OCI-LY7 (cell line): ENCODE data around the gene DGKB. TPM values are rescaled to one million over a fixed set of nuclear protein-coding genes. Genes with fewer than 3 reads are reported as not detected.

Experiments used
- BruUV-seq: library from RNA; stranded (reverse); fragments of 400-500 nt; replicated peaks from 2 replicates; lab custom pipeline; 2021; lab: Mats Ljungman, UMichigan
- CTCF ChIA-PET: fragments of 300-600 bp; sonication (Branson Sonifier 250); formaldehyde crosslinking; loops from one replicate; lab custom pipeline; 2022; ENCODE audit warnings: antibody characterized with exemption; ENCODE audit not compliant: unreplicated experiment; lab: Charles Lee
- POLR2A ChIA-PET: fragments of 300-600 bp; sonication (Branson Sonifier 250); formaldehyde crosslinking; loops from one replicate; lab custom pipeline; 2022; ENCODE audit warnings: antibody characterized with exemption; lab: Charles Lee
- DNase-seq: peaks from one replicate; pipeline ENCODE4 v3.0.0-alpha.2; 2015; ENCODE audit warnings: low spot score
- H2AFZ ChIP-seq: fragments of 200-600 bp; sonication (generic), shearing (Covaris generic); 2 replicates; pipeline ENCODE4 v1.6.1; 2014; ENCODE audit warnings: mild to moderate bottlenecking, antibody characterized with exemption, low read length, moderate library complexity
- H3K27ac ChIP-seq: fragments of 200-600 bp; sonication (generic); 2 replicates; pipeline ENCODE4 v1.5.1; 2014; ENCODE audit warnings: mixed run types, low read depth, mild to moderate bottlenecking, moderate library complexity, low read length, inconsistent platforms; ENCODE audit not compliant: poor library complexity, severe bottlenecking
- H3K36me3 ChIP-seq: fragments of 200-600 bp; sonication (generic); 2 replicates; pipeline ENCODE4 v1.6.1; 2014; ENCODE audit warnings: mild to moderate bottlenecking, antibody characterized with exemption, low read length, moderate library complexity, mixed read lengths; ENCODE audit not compliant: insufficient read depth
- H3K4me1 ChIP-seq: fragments of 200-600 bp; sonication (generic); 2 replicates; pipeline ENCODE4 v1.5.1; 2014; ENCODE audit warnings: mild to moderate bottlenecking, low read length; ENCODE audit not compliant: insufficient read depth, poor library complexity, severe bottlenecking
- H3K4me2 ChIP-seq: fragments of 200-600 bp; sonication (generic); 2 replicates; pipeline ENCODE4 v1.6.1; 2014; ENCODE audit warnings: mild to moderate bottlenecking, low read length
- H3K4me3 ChIP-seq: fragments of 200-600 bp; sonication (generic); 2 replicates; pipeline ENCODE4 v1.5.1; 2014; ENCODE audit warnings: mild to moderate bottlenecking, low read depth, low read length; ENCODE audit not compliant: poor library complexity, severe bottlenecking
- H3K79me2 ChIP-seq: fragments of 200-600 bp; sonication (generic); 2 replicates; pipeline ENCODE4 v1.6.1; 2016; ENCODE audit warnings: low read depth, mild to moderate bottlenecking, low read length, moderate library complexity, mixed read lengths; ENCODE audit not compliant: insufficient read depth
- H3K9me2 ChIP-seq: fragments of 200-600 bp; sonication (generic); 2 replicates; pipeline ENCODE4 v1.6.1; 2016; ENCODE audit warnings: mild to moderate bottlenecking, low read length, mixed read lengths; ENCODE audit not compliant: insufficient read depth
- H3K9me3 ChIP-seq: fragments of 200-600 bp; sonication (generic); 2 replicates; pipeline ENCODE4 v1.6.1; 2014; ENCODE audit warnings: mild to moderate bottlenecking, mixed run types, low read length, mixed read lengths
- H4K20me1 ChIP-seq: fragments of 200-600 bp; sonication (generic); 2 replicates; pipeline ENCODE4 v1.6.1; 2014; ENCODE audit warnings: mild to moderate bottlenecking, antibody characterized with exemption, low read length, moderate library complexity, mixed read lengths; ENCODE audit not compliant: insufficient read depth
- CTCF ChIP-seq: fragments of 200-600 bp; sonication (generic); conservative IDR thresholded peaks from 2 replicates; pipeline ENCODE4 v1.5.1; 2014; ENCODE audit warnings: mild to moderate bottlenecking, antibody characterized with exemption, low read length, moderate library complexity, mixed read lengths
- EZH2phosphoT487 ChIP-seq: fragments of 200-600 bp; sonication (generic); IDR thresholded peaks from 2 replicates; pipeline ENCODE4 v1.6.1; 2018; ENCODE audit warnings: low read depth, borderline replicate concordance, mild to moderate bottlenecking, mixed run types, antibody characterized with exemption, low read length, moderate library complexity, mixed read lengths
- intact Hi-C: fragments of 100-400 bp; cut with micrococcal nuclease; formaldehyde crosslinking; loops from one replicate; pipeline ENCODE4 v1.10.0; 2022; ENCODE audit not compliant: unreplicated experiment
- total RNA-seq, 2 experiments: library from RNA; depleted of rRNA in 1 of 2; stranded (reverse); fragments of >200 nt in 1 of 2; shearing (Covaris generic) in 1 of 2; gene quantifications; 2 replicates each; pipeline ENCODE4 v1.2.3, GENCODE V29; 2014 to 2022

Gene DGKB
- total RNA-seq, 2 experiments from 2014 or later, result not detected

GRCh38 chr7:14850039-14850438 lies 52.5 kb downstream of the DGKB start:
- H3K4me1 ChIP-seq, result no peaks in the 10 kb centered on the region
- no peaks in the 10 kb centered on the region for H3K79me2 ChIP-seq
- H3K4me3 ChIP-seq, result no peak overlapping the region
- H2AFZ ChIP-seq, result no peak overlapping the region
- no peak for DNase-seq
- H3K9me3 ChIP-seq, result no peaks in the 10 kb centered on the region; the same call in 1 of the 2 replicates
- H3K9me2 ChIP-seq, result no peaks in the 10 kb centered on the region
- H3K4me2 ChIP-seq, result no peak overlapping the region
- H3K36me3 ChIP-seq, result no peaks in the 10 kb centered on the region
- TF ChIP-seq CTCF, result no peak
- TF ChIP-seq EZH2phosphoT487, result no peak
- BruUV-seq, result no TSS peak
- no peaks in the 10 kb centered on the region for H4K20me1 ChIP-seq
- CTCF ChIA-PET, result no interaction called here
- intact Hi-C loops, result no loop called here
- H3K27ac ChIP-seq, result no peak overlapping the region
- POLR2A ChIA-PET, result no interaction called here

- no TSS peak for BruUV-seq
- no peak for DNase-seq
- Histone ChIP-seq H3K36me3 (no peaks in the 10 kb centered on the region), H4K20me1 (no peaks in the 10 kb centered on the region), H3K4me3 (no peak overlapping the region), H3K79me2 (no peaks in the 10 kb centered on the region), H2AFZ (no peak overlapping the region), H3K27ac (no peak overlapping the region), H3K4me1 (no peaks in the 10 kb centered on the region), H3K4me2 (no peak overlapping the region), H3K9me2 (no peaks in the 10 kb centered on the region), H3K9me3 (no peaks in the 10 kb centered on the region)
- TF ChIP-seq EZH2phosphoT487 (no peak), CTCF (no peak)
- POLR2A ChIA-PET, result no interaction called here
- CTCF ChIA-PET, result no interaction called here
- intact Hi-C loops, result no loop called here
Measured at GRCh38 chr7:14846405-14846804, 56.1 kb downstream of the DGKB start.

- no peaks in the 10 kb centered on the region for H4K20me1 ChIP-seq
- no peaks in the 10 kb centered on the region for H3K4me1 ChIP-seq
- DNase-seq, result no peak
- H3K36me3 ChIP-seq, result no peaks in the 10 kb centered on the region
- no peaks in the 10 kb centered on the region for H3K9me3 ChIP-seq
- H3K4me2 ChIP-seq, result no peak overlapping the region
- no peak overlapping the region for H2AFZ ChIP-seq
- BruUV-seq, result no TSS peak
- intact Hi-C loops, result no loop called here
- H3K79me2 ChIP-seq, result no peaks in the 10 kb centered on the region
- POLR2A ChIA-PET, result interaction anchor here (0.7 kb wide), 1 partner anchor 28 kb away, joined by 3 read pairs; no protein-coding TSS in a partner anchor
- CTCF ChIA-PET, result no interaction called here
- no peak overlapping the region for H3K27ac ChIP-seq
- no peak for TF ChIP-seq EZH2phosphoT487
- TF ChIP-seq CTCF, result no peak
- H3K4me3 ChIP-seq, result no peak overlapping the region
- no peaks in the 10 kb centered on the region for H3K9me2 ChIP-seq
Measured at GRCh38 chr7:14843755-14844154, 58.8 kb downstream of the DGKB start.
